AG09319 (cell line): Measurements from ENCODE around the gene GBF1.

Experiments
- DNase-seq: peaks from one replicate; pipeline ENCODE4 v3.0.0-alpha.2; 2010; ENCODE audit warnings: low read depth; ENCODE audit errors: extremely low read depth
- CTCF ChIP-seq: IDR thresholded peaks from 2 replicates; pipeline ENCODE4 v1.5.1; 2011; ENCODE audit warnings: low read depth, mild to moderate bottlenecking, inconsistent platforms, low read length, moderate library complexity

The GBF1 gene

DNA sequence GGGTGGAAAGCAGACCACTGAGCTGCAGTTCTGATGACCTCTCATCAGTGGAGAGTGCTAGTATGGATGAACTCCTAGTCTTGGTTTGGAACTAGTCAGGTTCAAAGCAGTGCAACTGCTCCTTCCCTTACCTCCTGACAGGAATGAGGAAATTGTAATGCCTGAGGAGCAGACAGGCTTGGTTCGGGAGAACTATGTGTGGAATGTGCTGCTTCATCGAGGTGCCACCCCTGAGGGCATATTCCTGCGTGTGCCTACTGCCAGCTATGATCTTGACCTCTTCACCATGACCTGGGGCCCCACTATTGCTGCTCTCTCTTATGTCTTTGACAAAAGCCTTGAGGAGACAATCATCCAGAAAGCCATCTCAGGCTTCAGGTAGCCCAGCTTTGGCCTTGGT is 122.7 kb downstream of the GBF1 start:
- TF ChIP-seq CTCF, result no peak
- DNase-seq, result no peak

- no peak for TF ChIP-seq CTCF
- no peak for DNase-seq
Measured at GRCh38 chr10:102371295-102371694, 126.0 kb downstream of the GBF1 start.

DNA sequence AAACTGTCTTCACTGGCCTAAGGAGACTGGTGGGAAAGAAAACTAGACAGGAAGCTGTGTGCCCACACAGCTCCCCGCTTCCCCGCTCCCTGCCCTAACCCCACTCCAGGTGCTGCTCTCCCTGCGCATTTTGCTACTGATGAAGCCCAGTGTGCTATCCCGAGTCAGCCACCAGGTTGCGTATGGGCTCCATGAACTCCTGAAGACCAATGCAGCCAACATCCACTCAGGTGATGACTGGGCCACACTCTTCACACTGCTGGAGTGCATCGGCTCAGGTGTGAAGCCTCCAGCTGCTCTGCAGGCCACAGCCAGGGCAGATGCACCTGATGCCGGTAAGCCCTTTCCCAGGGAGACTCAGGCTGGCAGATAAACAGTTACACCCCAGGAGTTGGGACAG is 129.9 kb downstream of the GBF1 start:
- TF ChIP-seq CTCF, result no peak
- DNase-seq, result no peak

DNA sequence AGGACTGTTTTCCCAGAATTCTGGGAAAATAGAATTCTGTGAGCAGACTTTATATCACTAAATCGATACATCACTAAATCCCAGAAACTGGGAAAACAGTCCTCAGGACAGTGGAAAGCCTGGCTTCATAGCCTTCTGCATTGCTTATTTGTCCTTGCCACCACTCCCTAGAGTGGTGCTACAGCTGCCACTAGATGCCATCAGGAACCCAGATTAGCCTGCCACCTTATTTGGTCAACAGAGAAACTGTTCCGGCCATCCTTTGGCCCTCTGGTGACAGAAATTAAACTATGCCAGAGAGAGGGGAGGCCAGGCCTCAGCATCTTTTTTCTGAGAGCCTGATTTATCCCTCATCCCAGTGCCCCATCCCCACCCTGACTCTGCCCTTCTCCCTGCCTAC is 130.5 kb downstream of the GBF1 start:
- no peak for TF ChIP-seq CTCF
- DNase-seq, result no peak

- TF ChIP-seq CTCF, result no peak
Measured at GRCh38 chr10:102376901-102377300, 131.6 kb downstream of the GBF1 start.

DNA sequence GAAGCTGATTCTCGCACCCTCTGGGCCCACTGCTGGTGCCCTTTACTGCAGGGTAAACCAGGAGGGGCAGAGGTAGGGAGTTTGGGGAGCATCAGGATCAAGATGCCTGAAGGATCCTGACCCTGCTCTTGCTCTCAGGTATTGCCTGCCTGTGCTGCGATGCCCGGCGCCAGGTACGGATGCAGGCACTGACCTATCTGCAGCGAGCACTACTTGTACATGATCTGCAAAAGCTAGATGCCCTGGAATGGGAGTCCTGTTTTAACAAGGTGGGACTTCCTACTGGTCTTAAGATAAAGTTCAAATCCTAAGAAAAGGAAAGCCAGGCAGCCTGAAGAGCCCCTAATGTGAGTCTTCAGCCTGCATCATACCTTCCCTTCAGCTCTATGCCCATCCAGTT is 134.1 kb downstream of the GBF1 start:
- no peak for TF ChIP-seq CTCF
- no peak for DNase-seq

More at GRCh38 chr10:102376901-102377300, 131.6 kb downstream of the GBF1 start:
- no peak for DNase-seq

- TF ChIP-seq CTCF, result no peak
- no peak for DNase-seq
Measured at GRCh38 chr10:102381983-102382382, 136.7 kb downstream of the GBF1 start.

DNA sequence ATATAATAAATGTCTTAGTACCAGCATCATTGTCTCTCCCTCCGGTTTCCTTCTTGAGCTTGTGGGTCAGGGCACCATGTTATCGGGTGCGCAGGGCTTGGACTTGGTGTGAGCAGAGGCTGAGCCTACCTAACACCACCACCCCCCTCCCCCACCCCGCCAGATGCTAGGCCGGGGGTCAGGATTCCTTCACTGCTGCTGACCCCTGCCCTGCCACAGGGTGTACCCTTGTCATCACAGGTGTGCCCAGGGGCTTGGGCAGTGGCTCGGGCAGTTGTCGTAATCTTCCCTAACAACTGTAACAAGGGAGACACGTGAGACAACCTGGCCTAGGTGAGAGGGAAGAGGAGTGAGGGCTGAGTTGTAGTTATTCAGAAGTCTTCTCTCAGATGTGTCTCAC is 137.5 kb downstream of the GBF1 start:
- no peak for TF ChIP-seq CTCF
- DNase-seq, result no peak
